Right atrium auricular region (tissue), 2 donors: ENCODE results near the gene SORCS3. TPM values are rescaled to one million over a fixed set of nuclear protein-coding genes. Genes with fewer than 3 reads are reported as not detected.

Experiments
- DNase-seq: peaks from one replicate; pipeline ENCODE4 v3.0.0-alpha.2; 2019; ENCODE audit warnings: low spot score
- H3K27ac ChIP-seq, 2 donors: fragments of 200-600 bp; sonication (generic); 1 replicate in 1 of 2; 2 replicates in 1 of 2; pipeline ENCODE4 v1.5.1; 2016 to 2019
- H3K27me3 ChIP-seq, 2 donors: fragments of 200-600 bp; sonication (generic); one replicate each; pipeline versions ENCODE4 v1.5.1 to v1.6.0; 2017 to 2019
- H3K36me3 ChIP-seq: fragments of 200-600 bp; sonication (generic); one replicate; pipeline ENCODE4 v1.5.1; 2016
- H3K4me1 ChIP-seq, 2 donors: fragments of 200-600 bp; sonication (generic); one replicate each; pipeline versions ENCODE4 v1.5.1 to v1.6.0; 2017 to 2019
- H3K4me3 ChIP-seq, 2 donors: fragments of 200-600 bp; sonication (generic); 1 replicate in 1 of 2; 2 replicates in 1 of 2; pipeline ENCODE4 v1.5.1; 2017 to 2019; ENCODE audit warnings: mild to moderate bottlenecking in 1 of 2, moderate library complexity in 1 of 2
- H3K9me3 ChIP-seq, 2 donors: fragments of 200-600 bp; sonication (generic); one replicate each; pipeline ENCODE4 v1.5.1; 2019
- CTCF ChIP-seq, 2 donors: fragments of 200-600 bp; sonication (generic); IDR thresholded peaks; one replicate each; pipeline ENCODE4 v1.5.1; 2019; ENCODE audit warnings: antibody characterized with exemption in 2 of 2
- total RNA-seq, 2 donors: library from RNA; depleted of rRNA; stranded (reverse); fragments of >200 nt; gene quantifications; one replicate each; pipeline ENCODE4 v1.1.0, GENCODE V29; 2016

Gene SORCS3
- total RNA-seq, 2 donors from 2014 or later: 0.07 TPM; not detected in 1

- TF ChIP-seq CTCF (IDR thresholded peaks at IDR 0.05): no peak
- no peak overlapping the region for H3K27ac ChIP-seq
- DNase-seq: no peak
Observed at GRCh38 chr10:105148456-105148855, 507.4 kb downstream of the SORCS3 start.

GRCh38 chr10:105148921-105149320 is 507.8 kb downstream of the SORCS3 start:
- Histone ChIP-seq H3K36me3 (no peaks in the 10 kb centered on the region), H3K27me3 (no peaks in the 10 kb centered on the region), H3K4me1 (no peaks in the 10 kb centered on the region), H3K9me3 (no peaks in the 10 kb centered on the region), H3K4me3 (no peak overlapping the region), H3K27ac (no peak overlapping the region)
- TF ChIP-seq CTCF (IDR thresholded peaks at IDR 0.05): no peak
- DNase-seq: no peak

More at GRCh38 chr10:105148456-105148855, 507.4 kb downstream of the SORCS3 start:
- Histone ChIP-seq H3K27me3 (no peaks in the 10 kb centered on the region), H3K36me3 (no peaks in the 10 kb centered on the region), H3K4me1 (no peaks in the 10 kb centered on the region), H3K9me3 (no peaks in the 10 kb centered on the region), H3K4me3 (no peak overlapping the region)

DNA sequence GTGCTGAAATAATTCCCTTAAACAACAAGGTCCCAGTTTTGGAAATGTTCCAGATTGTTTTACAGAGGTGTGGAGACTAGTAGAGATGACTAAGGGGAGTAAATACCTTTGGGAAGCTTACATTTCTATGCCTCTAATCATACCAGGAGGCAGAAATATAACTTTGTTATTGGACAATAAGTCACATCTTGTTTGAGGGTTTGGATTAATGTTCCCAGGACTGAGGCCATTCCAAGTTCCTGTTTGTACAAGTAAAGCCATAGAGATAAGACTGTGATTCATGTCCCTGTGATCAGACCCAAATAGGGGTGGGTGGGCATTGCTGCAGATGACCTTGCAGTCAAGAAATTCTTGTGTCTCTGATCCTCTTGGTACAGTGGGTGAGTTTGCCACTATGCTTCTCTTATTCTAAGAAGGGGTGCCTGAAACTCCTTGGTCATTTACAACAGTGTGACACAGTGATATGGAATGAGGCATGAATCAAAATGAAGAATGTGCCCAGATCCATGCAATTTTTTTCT is 508.3 kb downstream of the SORCS3 start:
- DNase-seq: no peak
- Histone ChIP-seq H3K27ac (no peak overlapping the region), H3K27me3 (no peaks in the 10 kb centered on the region), H3K36me3 (no peaks in the 10 kb centered on the region), H3K4me1 (no peaks in the 10 kb centered on the region), H3K9me3 (no peaks in the 10 kb centered on the region), H3K4me3 (no peak overlapping the region)
- no peak for TF ChIP-seq CTCF (IDR thresholded peaks at IDR 0.05)

DNA sequence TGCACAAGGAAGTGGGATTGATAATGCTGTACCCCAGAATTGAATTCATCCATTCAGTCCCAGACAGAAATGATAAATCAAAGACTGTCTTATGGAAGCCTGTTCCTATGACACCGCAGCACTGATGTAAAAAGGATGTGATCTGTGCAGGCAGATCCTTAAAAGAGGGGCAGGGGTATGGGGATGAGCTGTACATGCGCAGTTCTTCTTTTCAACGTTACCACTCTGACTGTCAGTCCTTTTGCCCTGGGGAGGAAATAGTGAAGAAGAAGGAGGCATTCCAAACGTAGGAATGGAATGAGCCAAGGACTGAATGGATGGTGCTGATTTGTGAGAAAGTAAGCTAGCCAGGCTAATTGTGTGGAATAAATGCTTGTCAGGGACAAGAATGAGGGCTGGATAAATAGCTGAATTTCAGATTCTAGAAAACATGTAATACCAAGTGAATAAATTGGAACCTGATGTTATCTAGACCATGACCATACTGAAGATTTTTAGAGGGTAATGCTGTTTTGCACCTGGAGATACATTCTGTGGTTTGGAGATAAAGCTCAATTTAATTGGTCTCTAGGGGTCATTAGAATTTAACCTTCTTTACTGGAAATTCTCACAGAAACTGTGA is 509.3 kb downstream of the SORCS3 start:
- Histone ChIP-seq H3K9me3 (no peaks in the 10 kb centered on the region), H3K4me3 (no peak overlapping the region), H3K4me1 (no peaks in the 10 kb centered on the region), H3K36me3 (no peaks in the 10 kb centered on the region), H3K27ac (no peak overlapping the region), H3K27me3 (no peaks in the 10 kb centered on the region)
- no peak for DNase-seq
- no peak for TF ChIP-seq CTCF (IDR thresholded peaks at IDR 0.05)

GRCh38 chr10:105154736-105155135 is 513.6 kb downstream of the SORCS3 start:
- Histone ChIP-seq H3K4me3 (no peak overlapping the region), H3K36me3 (no peaks in the 10 kb centered on the region), H3K27me3 (no peaks in the 10 kb centered on the region), H3K27ac (no peak overlapping the region), H3K4me1 (no peaks in the 10 kb centered on the region), H3K9me3 (no peaks in the 10 kb centered on the region)
- no peak for DNase-seq
- no peak for TF ChIP-seq CTCF (IDR thresholded peaks at IDR 0.05)

DNA sequence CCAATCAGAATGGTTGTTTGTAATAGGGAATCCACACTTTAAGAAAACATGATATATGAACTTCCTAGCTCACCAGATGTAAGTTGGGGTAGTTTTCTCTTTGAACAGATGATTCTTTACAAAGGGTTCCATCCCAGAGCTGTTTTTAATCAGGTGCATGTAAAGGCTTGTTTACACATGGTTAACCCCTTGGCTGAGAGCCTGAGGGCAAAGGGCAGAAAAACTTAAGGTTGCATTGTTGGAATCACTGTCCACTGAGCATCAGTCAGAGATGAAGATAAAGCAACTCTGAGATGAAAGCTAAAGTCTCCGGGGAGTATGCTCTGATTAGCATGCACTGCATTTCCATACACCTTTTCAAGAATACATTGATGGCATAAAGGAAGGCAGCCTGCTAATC is 518.2 kb downstream of the SORCS3 start:
- no peaks in the 10 kb centered on the region for H3K36me3 ChIP-seq
- no peak for TF ChIP-seq CTCF (IDR thresholded peaks at IDR 0.05)
- H3K9me3 ChIP-seq: no peaks in the 10 kb centered on the region
- no peak for DNase-seq
- H3K4me1 ChIP-seq: no peaks in the 10 kb centered on the region
- no peak overlapping the region for H3K4me3 ChIP-seq
- no peak overlapping the region for H3K27ac ChIP-seq
- H3K27me3 ChIP-seq: no peaks in the 10 kb centered on the region
